M059J (cell line): Measurements from ENCODE around the gene DMGDH. TPM values are rescaled to one million over a fixed set of nuclear protein-coding genes. Genes with fewer than 3 reads are reported as not detected.

Source experiments
- DNase-seq: peaks from one replicate; pipeline ENCODE4 v3.0.0-alpha.2; 2012; ENCODE audit warnings: low read depth
- total RNA-seq: library from RNA; depleted of rRNA; stranded (reverse); fragments of >200 nt; shearing (Covaris generic); gene quantifications from 2 replicates; pipeline ENCODE4 v1.2.3, GENCODE V29; 2014

The DMGDH gene
- total RNA-seq, 1 experiment from 2014 or later, result not detected

DNA sequence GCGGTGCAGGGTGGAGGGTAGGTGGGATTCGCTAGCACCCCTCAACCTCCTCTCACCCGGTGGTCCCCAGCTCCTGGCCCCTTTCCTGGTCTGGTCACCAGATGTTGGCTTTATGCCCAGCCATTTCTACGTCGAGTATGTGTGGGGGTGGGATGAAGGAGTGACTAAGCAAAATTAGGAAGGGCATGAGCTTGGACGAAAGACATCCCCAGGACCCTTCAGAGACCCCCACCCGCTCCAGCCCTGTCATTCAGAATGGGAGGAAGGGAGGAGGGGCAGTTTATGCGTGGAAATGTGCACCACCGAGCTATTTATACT lies 835 bp upstream of the DMGDH start:
- DNase-seq, result no peak

DNA sequence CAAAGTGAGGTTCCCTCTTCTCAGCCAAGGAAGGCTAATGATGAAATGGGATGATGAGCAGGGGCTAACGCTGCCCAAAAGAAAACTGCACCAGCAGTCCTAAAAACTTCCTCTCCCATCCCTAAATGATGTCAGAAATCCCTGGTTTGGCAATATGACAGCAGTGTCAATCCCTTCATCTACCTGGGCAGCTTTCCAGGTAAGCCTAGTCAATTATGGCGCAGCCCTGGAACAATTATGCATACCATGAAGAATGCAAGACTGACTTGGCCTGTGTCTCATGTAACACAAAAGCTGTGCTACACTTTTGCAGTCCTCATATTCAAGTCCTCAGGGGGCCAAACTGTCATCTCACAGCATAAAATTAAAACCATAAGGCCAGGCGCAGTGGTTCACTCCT lies 7.0 kb downstream of the DMGDH start:
- no peak for DNase-seq

DNA sequence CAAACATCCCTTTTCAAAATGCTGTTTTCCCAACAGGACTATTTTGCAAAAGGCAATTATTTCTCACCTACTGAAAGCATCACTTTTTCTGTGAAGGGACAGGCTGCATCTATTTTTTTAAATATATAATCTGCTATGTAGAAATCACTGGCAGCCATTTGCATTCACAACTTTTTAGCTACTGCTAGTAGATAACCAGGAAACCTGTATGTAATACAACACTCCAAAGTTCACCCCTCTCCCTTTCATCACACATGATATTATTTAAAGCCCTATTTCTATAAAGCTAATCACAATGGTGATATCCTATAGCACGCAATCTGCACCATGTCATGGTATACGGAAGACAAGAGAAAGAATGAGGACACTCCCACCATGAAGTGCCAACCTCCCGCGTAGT lies 9.8 kb downstream of the DMGDH start:
- DNase-seq, result no peak

DNA sequence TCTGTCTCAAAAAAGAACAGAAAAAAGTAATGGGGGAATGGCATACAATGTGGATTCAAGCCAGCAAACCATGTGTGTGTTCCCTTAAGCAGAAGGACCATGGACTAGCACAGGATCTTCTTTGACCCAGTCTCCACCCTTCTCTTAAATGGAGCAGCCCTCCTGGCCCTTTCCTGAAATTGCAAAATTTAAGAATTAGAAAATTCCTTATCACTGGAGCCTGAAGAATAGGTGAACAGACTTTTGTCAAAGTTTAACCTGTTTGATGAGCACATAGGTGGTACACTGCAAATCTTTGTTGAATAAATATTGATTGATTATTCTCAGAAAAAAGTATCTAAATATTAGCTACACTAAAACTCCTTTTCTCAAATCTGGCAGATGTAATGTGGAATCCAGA lies 12.6 kb downstream of the DMGDH start:
- no peak for DNase-seq

DNA sequence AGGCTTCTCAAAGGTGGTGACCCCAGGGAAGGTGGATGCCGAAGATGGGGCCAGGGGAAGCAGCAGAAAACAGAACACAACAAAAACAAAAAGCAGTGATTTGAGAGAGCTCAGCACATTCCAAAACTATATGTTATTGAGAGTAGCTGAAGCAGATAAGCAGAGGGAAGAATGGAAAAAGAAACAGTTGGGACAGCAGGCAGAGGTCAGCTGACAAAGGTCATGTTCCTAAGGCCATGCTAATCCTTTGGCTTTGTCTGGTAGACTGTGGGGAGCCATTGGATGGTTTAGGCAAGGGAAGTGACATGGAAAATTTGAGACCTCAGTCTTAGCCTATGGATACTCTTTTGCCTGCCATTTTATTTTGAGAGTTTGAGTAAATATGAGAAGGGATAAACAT lies 14.5 kb downstream of the DMGDH start:
- DNase-seq, result no peak

DNA sequence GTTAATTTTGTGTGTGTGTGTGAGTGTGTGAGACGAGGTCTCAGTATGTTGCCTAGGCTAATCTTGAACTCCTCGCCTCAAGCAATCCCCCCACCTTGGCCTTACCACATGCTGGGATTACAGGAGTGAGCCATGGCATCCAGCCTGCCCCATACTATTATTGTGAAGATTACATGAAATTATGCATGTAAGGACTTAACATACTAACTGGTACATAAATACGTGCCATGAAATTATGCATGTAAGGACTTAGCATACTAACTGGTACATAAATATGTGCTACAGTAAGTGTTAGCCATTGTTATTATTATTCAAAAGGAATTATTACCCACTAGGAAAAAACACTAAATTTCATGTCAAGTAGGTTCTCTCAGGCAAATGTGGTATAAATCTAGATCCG lies 16.2 kb downstream of the DMGDH start:
- DNase-seq, result no peak

DNA sequence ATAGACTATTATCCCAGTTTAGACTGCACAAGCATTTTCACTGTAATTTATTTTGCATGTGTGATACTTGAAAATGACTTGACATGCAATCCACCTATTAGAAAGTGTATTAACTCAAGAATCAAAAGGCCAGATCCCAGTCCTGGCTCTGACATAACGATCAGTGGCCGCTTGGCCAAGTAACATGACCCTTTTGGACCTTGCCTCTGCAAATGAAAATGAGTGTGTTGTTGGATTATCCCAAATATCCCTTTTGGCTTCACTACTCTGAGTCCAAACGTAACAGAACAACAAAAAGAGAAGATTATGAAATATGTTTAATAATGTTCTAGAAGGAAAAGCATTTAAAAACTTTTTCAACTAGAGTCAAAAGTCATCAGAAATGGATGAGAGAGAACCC lies 19.0 kb downstream of the DMGDH start:
- no peak for DNase-seq

DNA sequence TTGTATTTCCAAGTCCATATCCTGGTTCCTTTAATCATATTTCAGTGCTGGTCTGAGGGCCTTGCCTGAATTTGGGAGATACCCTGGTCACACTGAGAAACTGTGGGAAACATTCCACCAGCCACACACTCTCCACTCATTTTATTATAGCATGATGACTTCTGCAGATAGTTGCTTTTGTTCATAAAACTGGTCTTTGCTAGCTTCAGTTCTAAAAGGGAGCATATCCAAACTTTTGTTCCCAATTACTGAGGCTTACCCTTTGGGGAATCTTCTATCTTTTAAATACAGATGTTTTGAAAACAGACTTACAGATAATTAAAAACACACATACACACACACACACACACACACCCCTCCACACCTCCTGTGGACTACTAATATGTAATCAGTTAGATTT lies 21.0 kb downstream of the DMGDH start:
- no peak for DNase-seq

DNA sequence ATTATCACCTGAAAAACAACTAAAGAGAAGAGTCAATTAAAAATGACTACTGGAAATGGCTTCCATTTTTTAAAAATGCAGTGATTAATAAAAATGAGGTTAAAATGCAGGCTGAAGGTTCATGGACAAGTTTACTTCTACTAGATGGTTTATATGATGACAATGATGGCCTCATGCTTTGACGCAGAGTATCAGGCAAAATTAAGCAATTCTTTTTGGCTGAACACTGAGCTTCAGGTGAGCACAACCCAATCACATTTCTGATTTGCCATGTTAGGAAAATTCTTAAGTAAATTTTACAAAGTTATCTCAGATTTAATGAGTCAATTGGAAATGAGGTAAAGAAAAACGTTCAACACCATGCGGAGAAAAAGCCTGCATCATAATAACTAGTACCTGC lies 22.3 kb downstream of the DMGDH start:
- DNase-seq, result no peak

DNA sequence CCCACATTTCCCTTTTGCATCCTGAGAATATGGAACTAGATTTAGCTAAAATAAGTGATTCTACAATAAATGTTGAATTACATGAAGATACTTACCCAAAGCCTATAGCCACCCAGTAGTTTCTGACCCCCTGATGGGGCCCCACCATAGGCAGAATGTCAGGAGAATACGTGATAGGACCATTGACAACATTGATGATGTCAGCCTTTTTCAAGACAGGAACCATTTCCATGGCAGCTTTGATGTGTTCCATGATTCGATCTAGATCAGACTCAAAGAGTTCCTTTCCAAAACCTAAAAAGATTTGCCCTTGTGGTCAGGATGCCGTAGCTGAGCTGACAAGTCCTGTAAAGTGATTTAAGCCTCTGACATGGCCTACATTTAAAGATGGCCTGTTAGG lies 27.3 kb downstream of the DMGDH start:
- DNase-seq, result no peak

DNA sequence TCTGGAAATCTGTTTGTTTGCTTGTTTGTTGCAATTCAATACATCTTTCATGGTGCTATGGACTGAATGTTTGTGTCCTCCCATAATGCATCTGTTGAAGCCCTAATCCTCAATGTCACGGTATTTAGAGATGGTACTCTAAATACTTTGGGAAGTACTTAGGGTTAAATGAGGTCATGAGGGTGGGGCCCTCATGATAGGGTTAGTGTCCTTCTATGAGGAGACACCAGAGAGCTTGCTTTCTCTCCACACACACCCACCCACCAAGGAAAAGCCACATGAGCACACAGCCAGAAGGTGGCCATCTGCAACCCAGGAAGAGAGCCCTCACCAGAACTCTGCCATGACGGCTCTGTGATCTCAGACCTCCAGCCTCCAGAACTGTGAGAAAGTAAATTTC lies 32.7 kb downstream of the DMGDH start:
- no peak for DNase-seq

DNA sequence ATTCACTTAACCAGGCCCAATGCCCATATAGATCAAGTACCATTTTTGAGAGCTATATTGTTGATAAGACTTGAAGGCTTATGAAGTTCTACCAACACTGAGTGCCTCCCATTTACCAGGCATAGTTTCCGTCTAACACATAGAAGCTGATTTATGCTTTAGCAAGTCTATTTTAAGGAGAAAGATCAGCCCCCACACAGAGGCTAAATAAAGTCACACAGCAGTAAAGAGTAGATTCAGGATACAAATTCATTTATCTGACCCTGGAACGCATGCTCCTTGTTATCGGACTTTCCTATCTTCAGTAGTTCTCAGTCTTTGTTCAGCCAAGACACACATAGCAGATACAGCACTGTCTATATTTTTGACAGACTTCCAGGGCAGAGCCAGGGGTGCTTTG lies 34.2 kb downstream of the DMGDH start:
- DNase-seq, result no peak

DNA sequence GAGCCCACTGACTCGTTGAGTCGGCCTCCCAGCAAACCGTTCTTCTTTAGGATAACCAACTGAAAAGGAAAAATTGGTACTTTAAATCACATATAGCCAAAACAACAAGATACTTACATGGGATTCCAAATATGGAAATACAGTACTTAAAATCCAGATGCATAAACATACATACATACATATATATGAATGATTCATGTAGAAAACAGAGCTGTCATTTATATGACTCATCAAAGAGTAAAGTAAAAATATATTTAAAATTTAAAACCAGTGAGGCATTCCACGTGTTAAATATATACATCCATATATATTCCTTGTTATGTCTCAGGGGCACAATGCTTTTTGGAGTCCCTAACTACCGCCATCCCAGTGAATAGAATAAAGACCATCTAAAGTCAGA lies 36.7 kb downstream of the DMGDH start:
- DNase-seq, result no peak

DNA sequence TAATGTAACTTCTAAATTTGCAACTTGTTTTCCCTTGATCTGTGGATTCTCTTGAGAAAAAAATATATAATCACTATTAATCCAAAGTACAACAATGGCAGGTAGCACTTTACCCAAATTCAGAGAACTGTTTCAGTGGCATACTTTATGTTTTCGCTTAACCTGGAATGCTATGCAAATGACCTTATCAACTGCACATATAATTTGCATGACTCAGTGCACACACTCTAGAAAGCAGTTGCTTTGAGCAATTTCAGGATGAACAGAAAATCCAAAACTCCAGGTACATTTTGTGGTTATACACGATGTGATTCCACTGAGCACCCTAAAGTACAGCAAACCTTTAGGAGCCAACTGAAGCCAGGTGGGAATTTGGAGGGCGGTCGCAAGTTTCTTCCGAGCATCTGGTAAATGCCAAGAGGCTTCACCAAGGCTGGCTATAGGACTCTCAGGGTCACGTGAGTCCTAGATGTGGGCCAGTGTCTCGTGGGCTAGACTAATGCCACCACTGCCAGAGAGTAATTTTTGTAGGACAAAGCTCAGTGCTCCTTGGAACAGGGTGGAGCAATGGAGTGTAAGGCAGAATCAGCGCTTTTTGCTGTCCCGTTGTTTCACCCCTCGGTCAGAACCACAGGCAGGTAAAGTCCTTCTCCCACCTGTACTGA lies 37.3 kb downstream of the DMGDH start:
- DNase-seq, result peak; percentile 17

DNA sequence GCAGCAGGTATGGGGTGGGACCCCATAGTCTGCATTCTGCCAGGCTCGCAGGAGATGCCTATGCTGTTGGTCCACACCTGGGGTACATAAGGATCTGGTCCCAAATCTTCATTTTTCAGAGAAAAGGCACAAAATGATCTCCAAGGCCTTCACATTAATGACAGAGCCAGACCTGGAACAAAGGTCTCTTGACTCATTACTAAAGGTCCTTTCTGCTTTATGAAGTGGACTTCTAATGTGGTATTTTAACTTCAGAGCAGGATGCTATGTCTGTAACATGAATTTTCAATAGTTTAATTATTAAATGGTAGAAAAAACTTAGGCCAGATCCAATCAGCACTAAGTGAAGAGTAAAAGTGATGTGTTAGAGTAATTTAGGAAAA lies 38.0 kb downstream of the DMGDH start:
- no peak for DNase-seq

DNA sequence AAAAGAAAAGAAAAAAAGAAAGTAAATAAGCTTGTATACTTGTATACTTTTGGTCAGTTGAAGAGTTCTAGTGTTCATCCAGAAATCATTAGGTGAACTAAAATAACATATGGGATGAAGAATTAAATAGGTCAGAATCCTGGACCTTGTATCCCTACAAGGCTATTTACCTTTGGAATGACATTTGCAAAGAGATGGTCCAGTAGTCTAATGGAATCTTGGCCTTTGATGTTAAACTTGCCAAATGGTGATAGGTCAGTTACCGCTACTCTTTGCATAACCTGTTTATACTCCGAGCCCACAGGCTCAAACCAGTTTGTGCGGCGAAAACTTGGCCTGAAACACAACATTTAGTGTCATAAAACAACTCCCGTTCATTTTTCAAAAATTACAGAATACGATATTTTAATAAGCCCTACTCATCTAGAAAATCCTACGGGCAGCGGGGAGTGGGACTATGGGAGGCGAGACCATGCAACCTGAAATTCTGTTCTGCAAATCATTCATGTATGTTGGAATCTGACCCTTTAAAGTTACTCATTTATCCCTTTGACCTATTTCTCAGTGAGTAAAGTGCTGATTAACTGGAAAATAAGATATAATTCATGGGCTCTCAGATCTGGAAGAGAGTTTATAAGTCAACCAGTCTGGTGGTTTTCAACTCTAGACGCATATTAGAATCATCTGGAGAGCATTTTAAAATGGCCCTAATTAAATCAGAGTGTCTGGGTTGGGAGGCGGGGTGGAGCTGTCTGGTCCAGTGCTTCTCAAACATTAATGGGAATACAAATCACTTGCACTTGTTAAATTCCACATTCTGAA lies 38.6 kb downstream of the DMGDH start:
- no peak for DNase-seq

DNA sequence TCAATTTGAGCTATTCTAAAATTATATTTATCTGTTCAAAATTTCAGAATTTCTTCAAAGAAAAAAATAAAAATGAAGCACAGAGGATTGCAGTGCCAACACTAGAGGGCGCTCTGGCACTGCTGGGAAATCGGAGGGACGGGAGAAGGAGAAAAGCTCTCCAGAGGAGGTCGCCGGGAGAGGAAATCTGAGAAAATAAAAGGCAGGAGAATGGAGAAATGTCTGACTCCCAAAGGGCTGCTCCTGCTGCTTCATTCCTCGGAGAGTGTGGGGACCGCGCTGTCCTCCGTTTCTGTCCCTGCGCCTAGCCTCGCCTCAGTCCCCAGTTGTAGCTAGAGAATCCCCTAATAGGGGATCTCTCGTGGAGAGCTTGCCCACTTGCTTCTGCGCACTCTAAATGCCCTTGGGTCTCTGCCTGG lies 44.4 kb downstream of the DMGDH start:
- peak; percentile 49 for DNase-seq

DNA sequence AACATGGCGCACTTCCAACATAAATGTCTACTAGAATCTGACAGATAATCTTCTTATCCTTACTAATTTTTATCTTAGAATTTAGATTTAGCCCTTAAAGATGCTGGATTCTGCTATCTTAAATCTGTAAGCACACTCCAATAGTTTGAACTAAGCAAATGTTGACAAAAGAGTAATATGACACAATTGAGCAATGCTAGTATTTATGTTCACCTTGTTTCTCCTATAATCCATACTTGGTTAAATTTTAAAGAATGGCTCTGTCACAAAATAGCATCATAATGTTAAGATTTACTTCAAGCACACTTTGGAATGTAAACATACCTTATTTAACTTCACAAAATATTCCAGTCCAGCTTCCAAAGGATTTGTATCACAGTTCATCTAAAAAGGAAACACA lies 45.5 kb downstream of the DMGDH start:
- DNase-seq, result no peak

DNA sequence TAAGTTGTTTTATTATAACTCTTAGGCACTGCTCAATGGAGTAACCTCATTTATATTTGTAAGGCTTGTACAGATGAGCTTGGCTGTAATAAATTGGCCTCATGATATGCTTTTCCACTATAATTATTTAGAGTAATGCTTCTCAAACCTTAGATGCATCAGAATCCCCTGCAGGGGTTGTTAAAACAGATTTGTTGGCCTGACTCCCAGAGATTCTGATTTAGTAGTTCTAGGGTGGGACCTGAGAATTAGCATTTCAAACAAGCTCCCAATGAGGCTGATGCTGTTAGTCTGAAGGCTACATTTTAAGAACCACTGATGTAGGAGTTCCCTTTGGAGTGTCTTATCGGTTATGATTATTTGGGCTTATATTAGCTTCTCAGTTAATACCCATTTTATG lies 46.1 kb downstream of the DMGDH start:
- DNase-seq, result no peak

DNA sequence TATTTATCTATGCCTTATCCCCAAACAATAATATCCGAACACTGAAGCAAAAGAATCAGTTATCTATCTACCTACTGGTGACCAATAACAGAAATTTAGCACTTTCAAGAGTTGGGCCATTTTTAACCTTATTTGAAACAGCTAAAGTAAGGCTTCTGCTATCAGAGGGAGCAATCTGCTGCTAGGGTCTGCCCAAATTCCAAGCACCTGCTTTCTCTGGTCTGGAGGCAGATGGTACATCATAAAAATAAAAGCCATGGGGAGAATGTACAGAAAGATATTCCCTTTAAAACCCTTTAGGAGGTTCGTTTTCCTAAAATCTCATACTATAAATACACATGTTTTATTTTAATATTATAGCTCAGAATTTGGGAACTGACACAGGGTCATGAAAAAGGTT lies 46.7 kb downstream of the DMGDH start:
- no peak for DNase-seq

DNA sequence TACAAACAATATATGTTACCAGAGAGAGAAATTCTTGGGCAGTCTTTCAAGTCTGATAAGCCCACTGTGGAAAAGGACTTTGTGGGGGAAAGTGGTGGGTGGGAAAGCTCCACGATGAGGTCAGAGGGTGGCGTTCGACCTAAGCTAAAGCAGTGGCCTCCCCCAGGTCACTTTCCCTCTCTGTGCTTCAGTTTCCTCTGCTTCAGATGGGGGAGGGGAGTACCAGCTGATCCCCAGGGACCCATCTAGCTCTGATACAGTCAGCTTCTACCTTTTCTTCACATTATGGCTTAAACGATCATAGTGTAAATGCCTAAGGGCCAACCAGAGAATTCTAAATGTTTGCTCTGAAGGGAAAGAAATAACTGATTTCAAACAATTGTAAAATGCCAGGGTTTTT lies 47.7 kb downstream of the DMGDH start:
- no peak for DNase-seq

DNA sequence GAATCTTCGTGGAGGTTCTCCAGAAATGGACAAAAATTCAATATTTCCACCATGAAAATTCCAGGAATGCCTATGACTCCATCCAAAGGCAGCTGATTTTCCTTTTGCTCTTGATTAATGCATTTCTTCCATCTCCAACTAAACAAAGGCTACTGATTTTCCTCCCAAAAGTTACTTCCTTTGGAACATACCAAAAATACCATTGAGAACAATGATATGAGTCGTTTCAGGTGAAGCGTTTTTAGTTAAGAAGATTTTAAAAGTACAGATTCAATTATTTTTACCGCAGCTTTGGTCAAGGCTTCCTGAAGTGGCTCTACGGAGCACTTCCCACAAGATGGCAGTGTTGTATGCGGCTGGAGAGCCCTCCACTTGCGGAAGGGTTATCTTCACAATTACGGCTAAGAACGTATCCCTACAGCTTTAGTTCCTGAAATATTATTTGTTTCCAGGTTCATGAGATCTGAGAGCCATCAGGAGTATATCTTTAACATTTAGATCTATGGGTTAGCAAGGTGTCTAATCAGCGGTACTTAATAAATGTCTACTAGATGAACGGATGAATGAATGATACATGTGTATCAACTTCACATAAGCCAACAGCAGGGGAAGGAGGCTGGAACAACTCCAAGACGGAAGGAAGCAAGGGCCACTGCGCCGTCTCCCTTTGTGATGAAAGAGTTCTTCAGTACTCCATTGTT lies 48.5 kb downstream of the DMGDH start:
- DNase-seq, result peak; percentile 61

DNA sequence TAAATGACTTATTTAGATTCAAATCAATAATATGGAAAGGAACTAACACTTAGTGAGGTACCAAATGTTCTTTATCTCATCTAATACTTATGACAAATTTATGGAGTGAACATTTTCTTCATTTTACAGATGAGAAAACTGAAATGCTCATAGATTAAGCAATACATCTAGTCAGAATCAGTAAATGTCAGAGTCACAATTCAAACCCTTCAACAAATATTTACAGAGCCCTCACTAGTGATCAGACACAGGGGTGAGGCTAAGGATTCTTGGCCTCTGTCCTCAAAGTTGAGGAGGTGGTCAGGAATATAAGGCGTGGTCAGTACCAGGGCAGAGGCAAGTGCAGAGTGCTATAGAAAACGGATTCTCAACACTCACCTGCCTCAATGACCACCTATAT lies 54.8 kb downstream of the DMGDH start:
- DNase-seq, result no peak
